Activated CD8-positive, alpha-beta memory T cell treated with anti-CD3 and anti-CD28 coated beads, Interleukin-2, amount 50 U/mL, for 4 hours (primary cell): ENCODE data around the gene ITGB5.

ENCODE experiments used
- DNase-seq: peaks from one replicate; pipeline ENCODE4 v3.0.0-alpha.2; 2020

Gene ITGB5

GRCh38 chr3:124747111-124747981 lies 139.8 kb downstream of the ITGB5 start:
- no peak for DNase-seq

- no peak for DNase-seq
These were observed 141.4 kb downstream of the ITGB5 start for GRCh38 chr3:124745756-124746155.

GRCh38 chr3:124741027-124741426 lies 146.1 kb downstream of the ITGB5 start:
- DNase-seq: no peak

GRCh38 chr3:124731760-124732159 lies 155.4 kb downstream of the ITGB5 start:
- DNase-seq: no peak

GRCh38 chr3:124730941-124731297 lies 156.2 kb downstream of the ITGB5 start:
- no peak for DNase-seq

GRCh38 chr3:124730129-124730940 lies 156.8 kb downstream of the ITGB5 start, which contains the start of gene UMPS:
TSS of gene UMPS (plus strand) at chr3:124730452. CDS start at chr3:124730472, 20 bp downstream.
- peak; percentile 95 for DNase-seq

GRCh38 chr3:124722589-124722988 lies 164.6 kb downstream of the ITGB5 start:
- DNase-seq: no peak

GRCh38 chr3:124714223-124714853 lies 172.8 kb downstream of the ITGB5 start:
- DNase-seq: no peak
